Metanephros (tissue), 1 donor: ENCODE measurements around the gene FAM162B. TPM values are rescaled to one million over a fixed set of nuclear protein-coding genes. Genes with fewer than 3 reads are reported as not detected.

ENCODE experiments used
- total RNA-seq: library from RNA; depleted of rRNA; stranded (reverse); fragments of >200 nt; gene quantifications from one replicate; pipeline ENCODE4 v1.2.3, GENCODE V29; 2014

The FAM162B gene
- 13.5 TPM for total RNA-seq

GRCh38 chr6:116764961-116765841 lies at the start of gene FAM162B:
Gene FAM162B, minus strand, starts transcription at chr6:116765719. Its CDS starts 143 bp downstream, at chr6:116765576.

Other genes starting within 250 kb of the FAM162B start
- 0.06 TPM for gene TRAPPC3L, start 220.0 kb downstream of the FAM162B start, total RNA-seq
- gene CALHM4, start 212.0 kb downstream of the FAM162B start, total RNA-seq = not detected
- 16.9 TPM for gene RWDD1, start 194.2 kb downstream of the FAM162B start, total RNA-seq
- 1.9 TPM for gene RSPH4A, start 149.2 kb downstream of the FAM162B start, total RNA-seq
- gene ZUP1, start 97.0 kb downstream of the FAM162B start, total RNA-seq = 12.3 TPM
- gene KPNA5, start 84.5 kb downstream of the FAM162B start, total RNA-seq = 21.1 TPM
- gene GPRC6A, start 63.4 kb upstream of the FAM162B start, total RNA-seq = 0.23 TPM
- not detected for gene RFX6, start 111.5 kb upstream of the FAM162B start, total RNA-seq